ENCODE results near the gene NUAK1. TPM values are rescaled to one million over a fixed set of nuclear protein-coding genes. Genes with fewer than 3 reads are reported as not detected.

The NUAK1 gene
- total RNA-seq (2014; rRNA removed; shearing (Covaris generic)): 8.0 and 20.4 TPM in 2 replicates

- DNase-seq (ENCODE audit: low spot score): peak; percentile 53
- in situ Hi-C loops (cut with HindIII; ENCODE audit: low sequenced_read_pairs): no loop called here
Measured at GRCh38 chr12:106138633-106139421, at the start of gene NUAK1. TSS of gene NUAK1 (minus strand) at chr12:106138954. CDS start at chr12:106138653, 301 bp downstream.

- DNase-seq (ENCODE audit: low spot score): no peak
- in situ Hi-C loops (cut with HindIII; ENCODE audit: low sequenced_read_pairs): no loop called here
Measured at GRCh38 chr12:106188256-106188655, 49.5 kb upstream of the NUAK1 start.

GRCh38 chr12:106187842-106188241 is 49.1 kb upstream of the NUAK1 start:
- in situ Hi-C loops (cut with HindIII; ENCODE audit: low sequenced_read_pairs): no loop called here
- no peak for DNase-seq (ENCODE audit: low spot score)

GRCh38 chr12:106187155-106187789 is 48.5 kb upstream of the NUAK1 start:
- DNase-seq (ENCODE audit: low spot score): no peak
- in situ Hi-C loops (cut with HindIII; ENCODE audit: low sequenced_read_pairs): no loop called here

- DNase-seq (ENCODE audit: low spot score): no peak
- in situ Hi-C loops (cut with HindIII; ENCODE audit: low sequenced_read_pairs): no loop called here
Measured at GRCh38 chr12:106183735-106184134, 45.0 kb upstream of the NUAK1 start.

- in situ Hi-C loops (cut with HindIII; ENCODE audit: low sequenced_read_pairs): no loop called here
- DNase-seq (ENCODE audit: low spot score): no peak
Measured at GRCh38 chr12:106181401-106182114, 42.8 kb upstream of the NUAK1 start.

GRCh38 chr12:106179086-106179485 is 40.3 kb upstream of the NUAK1 start:
- peak; percentile 10 for DNase-seq (ENCODE audit: low spot score)
- in situ Hi-C loops (cut with HindIII; ENCODE audit: low sequenced_read_pairs): no loop called here

GRCh38 chr12:106178562-106178961 is 39.8 kb upstream of the NUAK1 start:
- in situ Hi-C loops (cut with HindIII; ENCODE audit: low sequenced_read_pairs): no loop called here
- DNase-seq (ENCODE audit: low spot score): no peak

GRCh38 chr12:106176560-106176959 is 37.8 kb upstream of the NUAK1 start:
- DNase-seq (ENCODE audit: low spot score): no peak
- in situ Hi-C loops (cut with HindIII; ENCODE audit: low sequenced_read_pairs): no loop called here

- in situ Hi-C loops (cut with HindIII; ENCODE audit: low sequenced_read_pairs): no loop called here
- no peak for DNase-seq (ENCODE audit: low spot score)
Measured at GRCh38 chr12:106174876-106175275, 36.1 kb upstream of the NUAK1 start.

- no peak for DNase-seq (ENCODE audit: low spot score)
- in situ Hi-C loops (cut with HindIII; ENCODE audit: low sequenced_read_pairs): no loop called here
Measured at GRCh38 chr12:106173442-106173841, 34.7 kb upstream of the NUAK1 start.

- DNase-seq (ENCODE audit: low spot score): peak; percentile 18
- in situ Hi-C loops (cut with HindIII; ENCODE audit: low sequenced_read_pairs): no loop called here
Measured at GRCh38 chr12:106171117-106171750, 32.5 kb upstream of the NUAK1 start.

- in situ Hi-C loops (cut with HindIII; ENCODE audit: low sequenced_read_pairs): no loop called here
- no peak for DNase-seq (ENCODE audit: low spot score)
Measured at GRCh38 chr12:106170285-106170684, 31.5 kb upstream of the NUAK1 start.

GRCh38 chr12:106163712-106164111 is 25.0 kb upstream of the NUAK1 start:
- DNase-seq (ENCODE audit: low spot score): no peak
- in situ Hi-C loops (cut with HindIII; ENCODE audit: low sequenced_read_pairs): no loop called here

- DNase-seq (ENCODE audit: low spot score): no peak
- in situ Hi-C loops (cut with HindIII; ENCODE audit: low sequenced_read_pairs): no loop called here
Measured at GRCh38 chr12:106161491-106161890, 22.7 kb upstream of the NUAK1 start.

- no peak for DNase-seq (ENCODE audit: low spot score)
- in situ Hi-C loops (cut with HindIII; ENCODE audit: low sequenced_read_pairs): no loop called here
Measured at GRCh38 chr12:106160915-106161314, 22.2 kb upstream of the NUAK1 start.

- no peak for DNase-seq (ENCODE audit: low spot score)
- in situ Hi-C loops (cut with HindIII; ENCODE audit: low sequenced_read_pairs): no loop called here
Measured at GRCh38 chr12:106157802-106158201, 19.0 kb upstream of the NUAK1 start.

- in situ Hi-C loops (cut with HindIII; ENCODE audit: low sequenced_read_pairs): no loop called here
- no peak for DNase-seq (ENCODE audit: low spot score)
Measured at GRCh38 chr12:106154751-106155273, 16.1 kb upstream of the NUAK1 start.

GRCh38 chr12:106152334-106152733 is 13.6 kb upstream of the NUAK1 start:
- no peak for DNase-seq (ENCODE audit: low spot score)
- in situ Hi-C loops (cut with HindIII; ENCODE audit: low sequenced_read_pairs): no loop called here

Measured in G401 (cell line).